GM19467 (cell line): ENCODE data around the gene DIAPH3.

ENCODE experiments used
- ATAC-seq: cut with Tn5 transposase; IDR thresholded peaks from one replicate; pipeline ENCODE4 v1.9.1; 2021; ENCODE audit warnings: mild to moderate bottlenecking, moderate library complexity; ENCODE audit not compliant: unreplicated experiment

Gene DIAPH3

DNA sequence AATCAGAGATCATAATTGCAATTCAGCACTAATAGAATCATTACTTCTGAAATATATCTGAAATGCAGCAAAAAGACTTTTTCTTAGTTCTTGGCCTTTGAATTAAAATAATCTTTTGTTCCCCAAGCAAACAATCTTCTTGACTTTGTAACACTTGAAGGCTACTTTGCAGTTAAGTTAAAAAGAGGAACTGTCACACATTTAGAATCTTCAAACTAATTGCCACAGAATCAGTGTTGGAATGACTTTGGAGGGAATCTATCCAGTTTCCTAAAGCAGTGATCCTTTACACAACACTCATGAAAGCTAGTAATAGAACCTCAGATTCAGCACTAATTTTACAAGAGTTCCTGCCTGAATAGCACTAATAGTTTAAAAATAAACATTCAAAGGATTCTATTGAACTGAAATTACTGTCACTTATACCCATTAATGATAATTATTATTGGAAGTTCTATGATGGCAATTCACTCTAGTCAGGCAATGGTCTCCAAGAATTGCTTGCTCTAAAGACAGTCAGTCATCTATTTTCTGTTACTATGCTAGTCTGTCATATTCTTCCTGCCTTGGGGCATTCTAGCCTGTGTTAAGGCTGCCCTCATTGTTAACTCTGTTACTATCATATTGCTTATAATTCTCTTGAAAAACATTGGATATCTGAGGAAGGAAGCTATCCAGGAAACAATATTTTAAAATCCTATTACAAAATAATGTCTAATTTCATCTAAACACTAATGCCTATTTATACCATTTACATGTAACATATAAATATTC is 362.4 kb downstream of the DIAPH3 start:
- no peak for ATAC-seq

DNA sequence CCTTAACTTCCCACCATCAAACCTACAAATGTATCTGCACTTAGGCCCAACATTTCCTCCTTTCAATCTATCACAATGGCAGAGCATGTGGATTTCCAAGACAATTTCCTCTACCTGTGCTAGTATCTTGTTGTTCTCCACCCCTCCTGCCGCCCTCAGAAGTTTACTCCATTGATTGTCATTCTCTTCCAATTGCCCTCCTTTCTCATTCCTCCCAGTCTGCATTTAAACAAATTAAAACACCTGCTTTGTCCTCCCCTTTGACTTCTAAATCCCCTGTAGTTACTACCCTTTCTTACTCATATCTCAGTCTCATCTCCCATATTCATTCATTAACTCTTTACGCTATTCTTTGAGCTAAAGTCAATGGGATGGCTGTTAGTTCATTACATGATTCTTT is 370.6 kb downstream of the DIAPH3 start:
- ATAC-seq = no peak

DNA sequence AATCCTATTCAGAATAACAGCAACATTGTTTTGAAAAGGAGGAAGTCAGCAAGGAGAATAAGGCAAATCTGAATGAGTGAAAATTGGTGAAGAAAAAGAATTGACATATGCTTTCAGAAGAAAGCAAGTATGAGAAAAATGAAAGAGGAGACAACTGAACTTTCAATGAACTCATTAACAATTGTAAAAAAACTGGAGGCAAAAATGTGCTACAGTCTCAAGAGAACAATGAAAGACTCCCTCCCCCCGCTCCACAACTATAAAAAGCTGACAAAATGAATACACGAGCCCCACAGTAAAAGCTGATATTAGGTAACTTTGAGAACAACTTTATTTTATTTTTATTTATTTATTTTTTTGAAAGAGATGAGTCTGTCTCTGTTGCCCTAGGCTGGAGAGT is 373.1 kb downstream of the DIAPH3 start:
- ATAC-seq = no peak

DNA sequence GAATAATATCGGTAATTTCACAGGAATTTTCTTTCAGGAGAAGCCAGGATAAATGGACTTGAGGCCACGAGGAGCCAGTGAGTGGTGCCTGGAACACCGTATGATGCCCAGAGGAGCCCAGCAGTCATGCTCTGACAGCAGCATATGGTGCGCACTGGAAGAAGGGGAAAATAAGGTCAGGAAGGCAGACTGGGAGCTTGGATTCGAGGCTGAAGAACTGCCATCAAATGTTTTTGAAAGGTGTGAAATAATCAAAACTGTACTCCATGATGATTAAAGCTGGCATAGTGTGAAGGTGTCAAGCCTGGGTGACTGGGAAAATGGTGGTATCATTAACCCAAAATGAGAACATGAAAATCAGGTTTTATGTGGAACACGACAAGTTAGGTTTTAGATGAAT is 374.2 kb downstream of the DIAPH3 start:
- no peak for ATAC-seq

DNA sequence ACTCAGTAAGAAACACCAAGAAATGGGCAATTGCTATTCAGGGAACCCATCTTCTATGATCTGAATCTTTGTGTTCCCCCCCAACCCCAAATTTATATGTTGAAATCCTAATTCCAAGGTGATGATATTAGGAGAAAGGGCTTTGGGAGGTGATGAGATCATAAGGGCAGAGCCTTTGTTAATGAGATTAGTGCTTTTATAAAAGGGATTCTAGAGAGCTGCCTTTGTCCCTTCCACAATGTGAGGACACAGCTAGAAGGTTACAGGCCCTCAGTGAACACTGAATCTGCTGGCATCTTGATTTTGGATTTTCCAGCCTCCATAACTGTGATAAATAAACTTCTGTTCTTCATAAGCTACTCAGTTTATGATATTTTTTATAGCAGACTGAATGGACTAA is 376.0 kb downstream of the DIAPH3 start:
- ATAC-seq = no peak

DNA sequence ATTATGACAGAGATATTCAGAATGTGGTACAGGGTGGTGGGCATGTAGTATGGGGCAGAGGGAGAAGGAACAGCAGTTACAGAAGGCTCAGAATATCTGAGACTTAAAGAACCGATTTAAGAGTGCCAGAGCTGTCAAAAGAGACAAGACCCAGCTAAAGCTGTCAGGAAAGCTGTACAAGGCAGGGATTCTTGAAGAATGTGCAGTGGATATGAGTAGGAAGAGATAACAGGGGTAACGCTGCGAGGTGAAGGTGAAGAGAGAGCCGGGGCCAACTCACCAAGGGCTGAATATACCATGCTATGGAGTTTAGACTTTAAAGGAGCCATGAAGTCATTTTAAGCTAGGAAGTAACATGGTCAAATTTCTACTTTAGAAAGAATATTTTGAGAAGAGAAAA is 381.0 kb downstream of the DIAPH3 start:
- ATAC-seq = no peak

DNA sequence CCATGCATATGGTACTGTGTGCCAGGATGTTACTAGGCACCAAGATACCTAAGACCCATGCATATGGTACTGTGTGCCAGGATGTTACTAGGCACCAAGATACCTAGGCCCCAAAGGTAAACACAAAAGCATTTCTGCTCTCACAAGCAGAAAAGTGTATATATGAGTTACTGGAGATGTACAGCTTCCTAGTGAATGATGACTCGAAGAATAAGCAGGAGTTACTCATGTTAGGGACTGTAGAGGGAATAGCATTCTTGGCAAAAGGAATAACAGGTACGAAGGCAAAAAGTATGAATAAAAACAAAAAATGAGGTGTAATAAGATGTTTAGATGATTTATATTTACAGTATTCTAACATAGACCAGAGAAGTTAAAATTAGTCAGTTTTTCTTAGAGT is 383.7 kb downstream of the DIAPH3 start:
- ATAC-seq = no peak

DNA sequence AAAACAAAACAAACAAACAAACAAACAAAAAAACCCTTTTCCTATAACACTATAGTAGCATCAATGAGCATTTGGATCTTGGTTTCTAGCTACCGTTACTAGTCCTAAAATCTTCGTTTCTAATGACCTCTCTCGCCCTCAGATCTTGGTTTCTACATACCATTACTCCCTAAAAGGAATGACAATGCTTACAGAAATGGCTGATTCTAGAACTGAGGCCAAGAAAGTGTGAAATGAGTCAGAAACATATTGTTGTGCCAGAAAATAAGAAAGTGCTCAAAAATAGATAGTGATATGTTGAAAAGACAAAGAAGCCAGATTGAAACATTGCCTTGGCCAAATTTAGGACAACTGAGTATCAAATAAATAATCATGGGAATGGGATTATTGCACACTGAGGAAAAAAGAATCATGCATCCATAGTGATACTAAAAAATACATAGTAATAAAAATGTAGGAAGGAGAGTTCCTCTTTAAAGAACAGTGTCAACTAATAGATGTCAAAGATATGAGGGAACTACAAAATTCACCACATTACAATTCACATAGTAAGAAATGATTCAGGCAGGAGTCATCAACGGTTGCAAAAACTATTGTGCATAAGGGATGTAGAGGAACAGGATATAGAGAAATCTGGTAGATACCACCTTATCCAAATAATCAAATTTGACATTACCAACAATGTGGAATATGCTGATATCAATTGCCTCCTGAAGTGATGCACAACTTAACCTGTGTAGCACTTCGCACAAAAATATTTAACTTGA is 386.6 kb downstream of the DIAPH3 start:
- ATAC-seq = no peak

DNA sequence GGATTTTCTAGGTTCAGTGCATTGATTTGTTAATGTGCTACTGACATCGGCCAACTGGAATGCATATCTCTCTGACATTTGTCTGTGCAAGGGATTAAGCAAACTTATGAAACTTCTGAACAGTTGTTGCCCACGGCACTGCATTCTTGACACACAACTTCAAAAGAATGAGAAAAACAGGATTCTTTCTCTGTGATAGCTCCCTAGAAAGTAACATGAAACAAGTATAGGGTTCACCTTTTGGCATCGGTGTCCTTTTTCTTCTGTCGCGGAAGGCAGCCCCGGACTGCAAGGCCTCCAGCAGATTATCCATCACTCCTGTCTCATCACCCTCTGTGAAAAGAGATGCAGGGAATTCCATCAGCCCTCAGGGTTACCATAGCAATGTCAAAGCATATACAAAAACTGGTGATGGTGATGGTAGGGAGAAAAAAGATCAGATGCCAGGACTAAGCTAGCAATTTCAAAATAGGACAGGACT is 389.2 kb downstream of the DIAPH3 start:
- ATAC-seq = no peak

DNA sequence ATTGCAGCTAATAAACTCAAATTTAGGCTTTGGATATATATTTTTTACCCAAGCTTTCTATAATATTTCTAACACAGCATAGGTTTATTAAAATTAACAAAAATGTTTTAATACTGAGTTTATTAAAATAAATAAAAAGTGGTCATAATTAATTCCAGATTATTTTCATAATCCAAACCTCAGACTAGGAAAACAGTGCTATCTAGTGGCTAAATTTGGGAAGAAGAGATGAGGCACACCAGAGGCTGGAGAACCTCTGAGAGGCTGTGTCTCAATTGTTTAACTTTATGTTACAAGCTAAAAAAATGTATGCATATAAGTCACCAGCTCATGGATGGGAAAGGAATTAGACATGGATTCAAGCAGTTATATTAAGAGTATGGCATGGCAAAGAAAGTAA is 392.5 kb downstream of the DIAPH3 start:
- no peak for ATAC-seq

DNA sequence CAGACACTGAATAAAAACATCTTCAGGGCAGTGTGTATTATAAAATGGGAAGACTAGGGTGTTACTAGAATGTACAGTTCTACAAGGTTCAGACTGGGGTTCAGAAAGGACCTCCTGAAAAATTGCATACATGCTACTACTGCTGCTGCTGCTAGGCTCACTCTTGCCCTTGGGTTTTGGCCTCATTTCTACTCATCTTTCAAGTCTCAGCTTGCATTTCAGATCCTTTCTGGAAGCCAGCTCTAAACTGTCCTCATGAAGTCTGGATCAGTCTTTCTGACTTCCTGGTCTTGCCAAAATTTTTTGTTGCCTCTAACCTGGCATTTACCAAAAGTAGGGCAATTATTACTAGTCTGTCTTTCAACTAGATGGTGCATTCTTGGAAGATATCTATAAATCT is 393.3 kb downstream of the DIAPH3 start:
- ATAC-seq = no peak

DNA sequence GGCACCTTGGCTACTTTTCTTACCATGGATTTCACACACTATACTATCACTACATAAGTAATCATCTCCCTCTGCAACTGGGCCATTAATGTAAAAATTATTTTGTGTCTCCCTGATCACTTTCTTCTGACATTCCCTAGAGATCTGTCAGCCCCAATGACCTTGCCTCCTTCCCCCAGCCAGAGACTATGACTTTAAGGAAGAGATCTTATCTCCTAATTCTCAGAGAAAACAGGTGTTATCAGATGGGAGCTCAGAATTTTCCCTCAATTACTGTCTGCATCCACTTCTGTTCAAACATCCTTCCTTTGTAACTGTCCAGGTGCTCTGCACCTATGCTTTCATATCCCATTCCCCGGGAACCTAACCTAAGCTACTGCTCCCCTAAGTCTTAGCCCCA is 397.5 kb downstream of the DIAPH3 start:
- ATAC-seq = no peak

DNA sequence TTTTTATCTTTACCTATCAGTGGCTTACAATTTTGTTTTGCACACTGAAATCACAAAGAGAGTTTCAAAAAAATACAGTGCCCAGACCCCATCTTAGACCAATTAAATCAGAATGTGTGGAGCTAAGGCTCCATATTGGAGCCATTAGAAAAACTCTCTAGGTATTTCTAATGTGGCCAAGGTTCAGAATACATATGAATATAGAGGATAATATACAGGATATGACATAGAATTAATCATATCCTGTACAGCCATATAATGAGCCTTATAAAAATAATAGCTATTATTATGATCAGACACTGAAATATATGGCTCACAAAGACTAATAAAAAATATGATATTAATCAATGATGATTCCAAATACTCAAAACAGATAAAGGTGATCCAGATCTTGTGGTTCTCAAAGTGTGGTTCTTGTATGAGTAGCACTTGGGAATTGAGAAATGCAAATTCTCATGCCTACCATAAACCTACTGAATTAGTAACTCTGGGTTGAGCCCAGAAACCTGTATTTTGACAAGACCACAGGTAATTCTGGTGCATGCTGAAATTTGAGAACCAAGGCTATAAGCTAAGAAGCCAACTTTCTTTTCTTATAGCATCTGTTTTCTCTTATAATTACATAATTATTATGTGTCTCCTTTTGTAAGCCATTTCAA is 408.0 kb downstream of the DIAPH3 start:
- no peak for ATAC-seq

DNA sequence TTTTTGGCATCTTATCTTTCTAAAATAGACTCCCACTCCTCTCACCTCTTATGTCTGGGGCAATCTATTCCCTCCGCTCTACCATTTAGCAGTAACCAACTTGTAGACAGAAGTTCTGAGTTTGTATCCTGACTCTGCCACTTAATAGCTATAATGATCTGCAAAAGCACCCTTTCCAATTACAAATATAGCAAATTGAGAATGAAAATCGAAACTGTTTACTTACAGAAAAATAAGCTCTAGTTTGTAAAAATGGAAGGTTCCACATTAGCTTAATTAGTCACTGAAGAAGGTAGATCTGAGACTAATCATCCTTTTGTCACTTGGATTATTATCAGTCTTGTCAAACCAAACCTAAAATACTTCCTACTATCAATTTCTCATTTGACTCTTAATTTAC is 409.3 kb downstream of the DIAPH3 start:
- ATAC-seq = no peak

DNA sequence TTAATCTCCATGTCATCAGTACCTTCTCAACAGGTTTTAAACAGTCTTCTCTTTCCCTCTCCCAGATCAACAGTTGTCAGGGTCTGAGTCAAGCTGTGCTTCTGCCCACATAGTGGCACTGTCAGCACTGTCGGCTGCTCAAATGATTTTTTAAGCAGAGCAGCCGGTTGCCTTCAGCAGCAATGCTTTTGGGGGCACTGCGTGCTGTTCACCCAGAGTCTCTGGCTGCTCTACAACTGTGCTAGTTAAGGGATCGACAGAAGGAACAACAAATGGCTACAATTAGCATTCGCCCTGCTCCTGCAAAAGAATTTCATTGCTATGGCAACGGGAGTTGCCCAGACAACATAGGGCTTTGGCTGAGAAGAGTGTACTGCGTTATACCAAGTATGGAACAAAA is 412.9 kb downstream of the DIAPH3 start:
- ATAC-seq = no peak

DNA sequence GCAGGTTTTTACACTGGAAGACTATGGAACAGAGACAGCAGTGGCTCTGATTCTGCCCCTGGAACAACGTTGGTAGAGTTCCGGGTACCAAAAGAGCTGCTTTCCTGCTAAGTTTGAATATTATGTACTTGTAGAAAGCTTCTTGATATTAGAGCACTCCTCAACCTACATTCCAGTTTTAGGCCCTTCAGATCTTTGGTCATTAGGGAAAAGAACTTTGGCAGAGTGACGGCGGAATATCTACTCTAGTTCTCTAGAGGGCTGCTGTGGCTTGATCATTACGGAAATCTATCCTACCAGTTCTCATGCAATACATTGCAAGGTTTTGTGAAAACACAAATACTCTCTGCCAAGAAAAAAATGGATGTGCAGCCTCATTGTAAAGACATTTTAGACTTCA is 415.7 kb downstream of the DIAPH3 start:
- no peak for ATAC-seq

DNA sequence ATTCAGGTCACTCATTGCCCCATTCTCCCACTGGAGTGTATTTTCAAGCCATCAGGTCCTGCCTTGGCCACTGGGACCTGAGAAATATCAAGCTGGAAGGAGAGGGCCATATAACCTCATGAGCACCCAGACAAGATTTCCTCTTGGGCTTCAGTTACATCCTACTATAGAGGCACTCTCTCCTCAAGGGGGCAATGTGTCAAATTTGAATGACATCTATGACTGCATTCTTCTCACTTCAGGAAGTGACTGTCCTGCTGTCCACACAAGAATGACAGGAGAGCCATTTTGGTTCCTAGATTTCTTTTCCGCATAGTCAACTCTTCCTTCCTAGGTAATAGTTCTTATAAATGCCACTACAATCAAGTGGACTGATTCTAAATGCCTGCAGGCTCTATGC is 416.2 kb downstream of the DIAPH3 start:
- no peak for ATAC-seq

DNA sequence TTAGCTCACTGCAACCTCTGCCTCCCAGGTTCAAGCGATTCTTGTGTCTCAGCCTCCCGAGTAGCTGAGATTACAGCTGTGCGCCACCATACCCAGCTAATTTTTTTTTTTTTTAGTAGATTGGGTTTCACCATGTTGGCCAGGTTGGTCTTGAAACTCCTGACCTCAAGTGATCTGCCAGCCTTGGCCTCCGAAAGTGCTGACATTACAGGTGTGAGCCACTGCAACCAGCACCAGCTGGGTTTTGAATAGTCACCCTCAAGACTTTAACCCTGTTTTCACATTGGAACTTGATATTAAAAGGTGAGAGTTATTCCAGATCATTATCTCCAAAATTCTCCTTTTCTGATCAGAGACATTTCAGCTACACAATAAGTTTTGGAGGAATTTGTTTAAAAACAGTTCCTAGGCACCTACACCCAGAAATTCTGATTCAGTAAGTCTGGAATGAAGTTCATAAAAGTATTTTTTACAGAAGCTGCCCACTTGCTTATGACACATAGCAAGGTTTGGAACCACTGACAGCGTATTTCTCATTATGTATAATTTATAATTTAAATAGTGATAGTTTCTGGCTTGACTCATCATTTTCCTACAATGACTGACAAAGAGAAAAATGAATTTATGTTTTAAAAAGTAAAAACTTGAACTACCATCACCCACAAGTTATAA is 417.3 kb downstream of the DIAPH3 start:
- no peak for ATAC-seq

DNA sequence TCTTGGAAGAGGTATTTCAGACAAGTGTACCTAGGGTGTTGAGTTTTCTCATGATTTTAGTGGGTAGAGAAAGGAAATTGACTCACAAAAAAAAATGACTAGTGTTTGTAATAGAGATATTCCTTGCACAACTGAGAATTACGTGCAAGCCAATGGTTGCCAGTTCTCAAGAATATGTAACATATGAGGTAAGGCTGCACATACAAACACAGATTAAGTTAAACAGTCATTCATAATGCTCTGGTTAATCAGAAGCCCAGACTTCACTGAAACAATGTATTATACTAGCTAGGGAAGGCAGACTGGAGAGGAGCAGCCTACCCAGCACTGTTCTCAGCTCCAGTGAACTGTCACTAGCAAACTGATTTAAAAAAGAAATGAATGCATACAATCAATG is 418.3 kb downstream of the DIAPH3 start:
- ATAC-seq = peak; percentile 51

DNA sequence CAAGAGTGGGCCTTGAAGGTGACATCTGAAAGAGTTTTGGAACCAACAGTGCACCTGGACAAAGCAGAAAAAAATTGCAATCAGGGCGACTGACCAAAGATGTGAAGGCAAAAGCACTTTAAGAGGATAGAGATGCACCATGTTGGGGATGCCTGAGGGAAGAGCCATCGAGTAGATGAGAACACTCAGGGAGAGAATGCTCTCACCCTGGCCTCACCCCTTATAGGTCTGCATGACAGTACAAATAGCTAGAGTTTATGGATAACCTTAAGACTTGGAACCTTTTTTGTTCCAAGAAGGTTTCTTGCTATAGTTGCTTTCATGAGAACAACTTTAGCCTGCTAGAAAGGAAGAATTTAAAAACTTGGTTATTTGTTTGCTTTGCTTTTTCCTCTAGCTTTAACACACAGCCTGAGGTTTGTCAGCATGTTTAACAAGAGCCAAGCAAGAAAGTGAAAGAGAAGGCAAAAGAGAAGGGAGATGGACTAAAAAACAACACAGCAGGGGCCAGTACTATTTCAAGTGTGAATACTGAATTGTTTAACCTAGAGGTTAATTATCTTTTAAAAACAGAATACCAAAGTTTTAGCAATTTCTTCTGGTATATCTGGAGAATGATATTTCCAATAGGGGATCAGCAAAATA is 418.9 kb downstream of the DIAPH3 start:
- peak; percentile 54 for ATAC-seq

DNA sequence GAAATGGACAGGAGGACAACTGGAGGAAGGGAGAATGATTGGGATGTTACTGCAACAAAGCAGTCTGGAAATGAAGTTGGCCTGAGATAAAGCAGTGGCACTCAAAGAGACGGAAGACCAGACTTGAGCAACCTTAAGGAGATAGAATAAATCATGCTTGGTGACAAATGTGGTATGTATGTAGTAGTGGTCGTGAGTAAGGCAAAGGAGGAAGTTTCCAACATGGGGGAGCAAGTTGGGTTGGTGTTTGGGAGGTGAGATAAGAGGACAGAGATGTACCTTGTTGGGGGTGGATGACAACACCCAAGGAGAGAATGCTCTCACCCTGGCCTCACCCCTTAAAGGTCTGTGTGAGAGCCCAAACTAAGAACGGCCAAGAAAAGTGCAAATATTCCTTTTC is 420.5 kb downstream of the DIAPH3 start:
- no peak for ATAC-seq
